ENCODE measurements around the gene STX19. TPM values are rescaled to one million over a fixed set of nuclear protein-coding genes. Genes with fewer than 3 reads are reported as not detected.

Gene STX19, protein sequence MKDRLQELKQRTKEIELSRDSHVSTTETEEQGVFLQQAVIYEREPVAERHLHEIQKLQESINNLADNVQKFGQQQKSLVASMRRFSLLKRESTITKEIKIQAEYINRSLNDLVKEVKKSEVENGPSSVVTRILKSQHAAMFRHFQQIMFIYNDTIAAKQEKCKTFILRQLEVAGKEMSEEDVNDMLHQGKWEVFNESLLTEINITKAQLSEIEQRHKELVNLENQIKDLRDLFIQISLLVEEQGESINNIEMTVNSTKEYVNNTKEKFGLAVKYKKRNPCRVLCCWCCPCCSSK
- total RNA-seq (2022) (5.1 and 5.2 TPM in 2 replicates), Bru-seq, nascent RNA (percentile 57 among the genes with signal in this experiment), BruChase-seq, experiment 1, labeled RNA remaining after a 6-hour chase (percentile 52 among the genes with signal in this experiment), BruChase-seq, experiment 2, labeled RNA remaining after a 2-hour chase (percentile 47 among the genes with signal in this experiment)
- long read RNA-seq, partial matches to known transcripts: 0 of 7 reads
- long read RNA-seq, other reads (novel, unspliced or antisense): 5 of 7 reads

DNA sequence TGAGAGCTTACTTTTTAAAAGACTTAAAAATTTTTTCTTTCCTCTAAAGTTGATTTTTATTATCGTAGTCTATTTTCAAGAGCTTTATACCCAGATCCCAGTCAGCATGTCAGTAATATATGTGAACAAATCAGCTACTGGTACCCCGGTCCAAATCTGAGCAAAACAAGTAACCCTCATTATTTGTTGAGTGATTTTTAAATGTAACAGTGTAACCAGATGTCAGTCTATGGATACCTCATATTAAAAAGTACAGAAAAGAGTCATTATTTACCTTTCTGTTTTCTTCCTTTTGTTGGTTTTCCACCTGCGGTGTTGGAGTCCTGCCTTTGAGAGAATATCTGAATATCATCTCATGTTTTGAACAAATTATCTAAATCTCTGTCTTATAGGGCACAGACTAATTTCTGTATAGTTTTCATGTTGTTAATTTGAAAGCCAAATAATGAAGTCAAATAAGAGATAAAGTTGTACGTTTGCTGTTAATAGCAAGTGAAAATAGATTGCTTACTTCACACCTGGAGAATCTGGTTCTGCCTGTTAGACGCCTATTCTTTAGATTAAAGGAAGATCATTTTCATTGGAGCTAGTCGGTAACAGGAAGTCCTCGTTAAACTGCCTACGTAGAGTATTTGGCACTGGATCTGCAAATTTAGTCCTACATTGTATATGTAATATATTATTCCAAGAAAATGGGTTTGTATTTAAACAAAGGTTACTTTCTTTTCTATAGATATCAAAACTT, at the start of gene STX19:
STX19 (minus strand) TSS at position 505 of the 745 bp plus-strand sequence. CDS start 13,328 bp downstream, outside the sequence.
- Mint-ChIP-seq H3K9me3 (ENCODE audit: low read depth, unreplicated experiment) (no peaks in the 10 kb centered on the region), H3K36me3 (ENCODE audit: insufficient read depth, unreplicated experiment) (peaks cover 9% of the 10 kb centered on the region), H3K4me1 (ENCODE audit: low read depth, unreplicated experiment) (no peaks in the 10 kb centered on the region), H3K4me3 (ENCODE audit: low read depth, unreplicated experiment) (peak within 1 kb of the TSS; percentile 69), H3K27me3 (ENCODE audit: unreplicated experiment) (no peaks in the 10 kb centered on the region), H3K27ac (ENCODE audit: unreplicated experiment) (peak within 1 kb of the TSS; percentile 96)
- CTCF ChIA-PET: interaction anchor here (0.6 to 1.1 kb wide), 2 partner anchors 33 to 119 kb away, joined by 3 read pairs; no protein-coding TSS in a partner anchor
- no peak for TF ChIP-seq CTCF (IDR thresholded peaks at IDR 0.05; ENCODE audit: unreplicated experiment)
- BruUV-seq (replicated peaks): TSS peak; percentile 84
- intact Hi-C loops (cut with micrococcal nuclease; ENCODE audit: unreplicated experiment): loop anchor here (5.0 kb wide), 2 partner anchors 34 to 56 kb away; partner anchors contain the start of genes DHFR2, NSUN3 and PROS1
- peak; percentile 44 for DNase-seq

- H3K4me3 Mint-ChIP-seq (ENCODE audit: low read depth, unreplicated experiment): no peak overlapping the region
- CTCF ChIA-PET: interaction anchor here (0.6 kb wide), 1 partner anchor 71 kb away, joined by 4 read pairs; no protein-coding TSS in a partner anchor
- H3K4me1 Mint-ChIP-seq (ENCODE audit: low read depth, unreplicated experiment): peaks cover 13% of the 10 kb centered on the region
- no peaks in the 10 kb centered on the region for H3K9me3 Mint-ChIP-seq (ENCODE audit: low read depth, unreplicated experiment)
- H3K27me3 Mint-ChIP-seq (ENCODE audit: unreplicated experiment): no peaks in the 10 kb centered on the region
- intact Hi-C loops (cut with micrococcal nuclease; ENCODE audit: unreplicated experiment): no loop called here
- TF ChIP-seq CTCF (IDR thresholded peaks at IDR 0.05; ENCODE audit: unreplicated experiment): no peak
- no peak for DNase-seq
- no peaks in the 10 kb centered on the region for H3K36me3 Mint-ChIP-seq (ENCODE audit: insufficient read depth, unreplicated experiment)
- H3K27ac Mint-ChIP-seq (ENCODE audit: unreplicated experiment): no peak overlapping the region
- no TSS peak for BruUV-seq (replicated peaks)
Observed at GRCh38 chr3:94076055-94076454, 47.7 kb upstream of the STX19 start.

DNA sequence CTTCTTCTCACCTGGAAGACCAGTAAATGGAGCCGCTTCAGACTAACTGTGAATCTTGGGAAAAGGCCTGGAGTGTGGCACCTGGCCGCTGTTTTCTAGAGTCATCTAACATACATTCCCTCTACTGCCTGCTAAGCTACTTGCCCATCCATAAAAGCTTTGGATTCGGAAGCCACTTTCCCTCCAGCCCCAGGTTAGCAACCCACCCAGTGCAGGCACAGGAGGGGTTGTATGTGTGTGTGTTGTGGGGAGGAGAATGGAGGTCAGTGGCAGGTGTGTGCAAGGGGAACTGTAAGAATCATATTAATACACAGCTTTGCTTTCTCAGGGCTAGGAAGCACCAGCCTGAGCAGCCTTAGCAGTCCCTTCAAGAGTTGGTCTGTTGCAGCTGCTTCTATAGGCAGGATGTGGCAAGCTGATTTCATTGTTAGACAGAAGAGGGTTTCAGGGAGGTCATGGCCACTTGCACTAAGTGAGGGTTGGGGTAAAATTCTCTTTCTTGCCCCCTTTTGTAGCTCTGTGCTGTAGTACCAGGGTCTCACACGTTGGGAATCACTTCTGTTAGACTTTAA, 43.4 kb upstream of the STX19 start:
- peaks cover 4% of the 10 kb centered on the region for H3K4me1 Mint-ChIP-seq (ENCODE audit: low read depth, unreplicated experiment)
- H3K9me3 Mint-ChIP-seq (ENCODE audit: low read depth, unreplicated experiment): peaks cover 4% of the 10 kb centered on the region
- TF ChIP-seq CTCF (IDR thresholded peaks at IDR 0.05; ENCODE audit: unreplicated experiment): no peak
- H3K27ac Mint-ChIP-seq (ENCODE audit: unreplicated experiment): no peak overlapping the region
- BruUV-seq (replicated peaks): no TSS peak
- DNase-seq: no peak
- no peaks in the 10 kb centered on the region for H3K27me3 Mint-ChIP-seq (ENCODE audit: unreplicated experiment)
- CTCF ChIA-PET: interaction anchor here (0.7 to 1.2 kb wide), 3 partner anchors 9 to 578 kb away, joined by 3 to 5 read pairs (median 3); no protein-coding TSS in a partner anchor
- H3K4me3 Mint-ChIP-seq (ENCODE audit: low read depth, unreplicated experiment): no peak overlapping the region
- intact Hi-C loops (cut with micrococcal nuclease; ENCODE audit: unreplicated experiment): no loop called here
- no peaks in the 10 kb centered on the region for H3K36me3 Mint-ChIP-seq (ENCODE audit: insufficient read depth, unreplicated experiment)

- no peak overlapping the region for H3K4me3 Mint-ChIP-seq (ENCODE audit: low read depth, unreplicated experiment)
- no peak for TF ChIP-seq CTCF (IDR thresholded peaks at IDR 0.05; ENCODE audit: unreplicated experiment)
- peaks cover 8% of the 10 kb centered on the region for H3K4me1 Mint-ChIP-seq (ENCODE audit: low read depth, unreplicated experiment)
- no TSS peak for BruUV-seq (replicated peaks)
- H3K36me3 Mint-ChIP-seq (ENCODE audit: insufficient read depth, unreplicated experiment): no peaks in the 10 kb centered on the region
- H3K27me3 Mint-ChIP-seq (ENCODE audit: unreplicated experiment): no peaks in the 10 kb centered on the region
- peaks cover 4% of the 10 kb centered on the region for H3K9me3 Mint-ChIP-seq (ENCODE audit: low read depth, unreplicated experiment)
- no peak overlapping the region for H3K27ac Mint-ChIP-seq (ENCODE audit: unreplicated experiment)
- DNase-seq: no peak
- intact Hi-C loops (cut with micrococcal nuclease; ENCODE audit: unreplicated experiment): no loop called here
- CTCF ChIA-PET: interaction anchor here (1.2 kb wide), 1 partner anchor 10 kb away, joined by 3 read pairs; no protein-coding TSS in a partner anchor
Observed at GRCh38 chr3:94070341-94070911, 42.0 kb upstream of the STX19 start.
